ENCODE data around the gene PSMB9.

DNA sequence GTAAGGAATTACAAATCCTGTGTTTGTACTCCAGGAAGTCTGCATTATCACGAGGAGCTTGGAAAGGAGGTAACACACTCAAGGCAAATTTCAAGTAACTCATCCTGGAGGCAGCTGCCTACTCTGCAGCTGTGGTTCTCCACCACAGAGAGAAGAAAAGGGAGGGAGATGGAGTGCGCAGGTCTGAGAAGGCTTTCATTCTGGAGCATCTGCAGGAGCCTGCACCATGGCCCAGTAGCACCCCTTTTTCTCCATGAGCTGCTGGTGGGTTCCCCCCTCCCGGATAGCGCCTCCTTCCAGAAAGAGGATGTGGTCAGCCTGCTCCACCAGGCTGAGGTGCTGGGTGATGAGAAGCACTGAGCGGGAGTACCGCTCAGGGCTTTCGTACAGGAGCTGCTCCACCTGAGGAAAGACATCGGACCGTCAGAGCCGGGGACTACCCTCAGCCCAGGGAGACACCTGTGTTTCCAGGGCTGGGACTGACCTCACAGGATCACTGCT, 8.6 kb upstream of the PSMB9 start:
- TF ChIP-seq EZH2phosphoT487 (IDR thresholded peaks at IDR 0.05; ENCODE audit: unreplicated experiment): no peak
- TF ChIP-seq, protein P1, sequence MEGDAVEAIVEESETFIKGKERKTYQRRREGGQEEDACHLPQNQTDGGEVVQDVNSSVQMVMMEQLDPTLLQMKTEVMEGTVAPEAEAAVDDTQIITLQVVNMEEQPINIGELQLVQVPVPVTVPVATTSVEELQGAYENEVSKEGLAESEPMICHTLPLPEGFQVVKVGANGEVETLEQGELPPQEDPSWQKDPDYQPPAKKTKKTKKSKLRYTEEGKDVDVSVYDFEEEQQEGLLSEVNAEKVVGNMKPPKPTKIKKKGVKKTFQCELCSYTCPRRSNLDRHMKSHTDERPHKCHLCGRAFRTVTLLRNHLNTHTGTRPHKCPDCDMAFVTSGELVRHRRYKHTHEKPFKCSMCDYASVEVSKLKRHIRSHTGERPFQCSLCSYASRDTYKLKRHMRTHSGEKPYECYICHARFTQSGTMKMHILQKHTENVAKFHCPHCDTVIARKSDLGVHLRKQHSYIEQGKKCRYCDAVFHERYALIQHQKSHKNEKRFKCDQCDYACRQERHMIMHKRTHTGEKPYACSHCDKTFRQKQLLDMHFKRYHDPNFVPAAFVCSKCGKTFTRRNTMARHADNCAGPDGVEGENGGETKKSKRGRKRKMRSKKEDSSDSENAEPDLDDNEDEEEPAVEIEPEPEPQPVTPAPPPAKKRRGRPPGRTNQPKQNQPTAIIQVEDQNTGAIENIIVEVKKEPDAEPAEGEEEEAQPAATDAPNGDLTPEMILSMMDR (conservative IDR thresholded peaks at IDR 0.05; ENCODE audit: low read depth in 2 of 2): no peak
